Small intestine (tissue), 7 donors: ENCODE measurements around the gene TBC1D10B. TPM values are rescaled to one million over a fixed set of nuclear protein-coding genes. Genes with fewer than 3 reads are reported as not detected.

Source experiments
- DNase-seq, 2 donors: peaks; one replicate each; pipeline versions ENCODE4 v3.0.0 to v3.0.0-alpha.2; 2013
- FAIRE-seq: peaks from 2 replicates; lab custom pipeline; 2012; peaks lifted over from hg19 to GRCh38; lab: Jason Lieb, UNC
- H3K27ac ChIP-seq, 3 donors: one replicate each; pipeline ENCODE4 v1.5.1; 2013; ENCODE audit warnings: low read length in 2 of 3, mild to moderate bottlenecking in 2 of 3, control low read depth in 1 of 3, inconsistent platforms in 1 of 3, low read depth in 1 of 3, moderate library complexity in 1 of 3
- H3K27me3 ChIP-seq, 3 donors: one replicate each; pipeline ENCODE4 v1.6.1; 2013; ENCODE audit warnings: low read length in 3 of 3, inconsistent platforms in 1 of 3; ENCODE audit not compliant: control insufficient read depth in 3 of 3, insufficient read depth in 3 of 3
- H3K36me3 ChIP-seq, 3 donors: one replicate each; pipeline ENCODE4 v1.6.1; 2013; ENCODE audit warnings: low read length in 3 of 3, inconsistent platforms in 1 of 3, low read depth in 1 of 3, mild to moderate bottlenecking in 1 of 3, moderate library complexity in 1 of 3; ENCODE audit not compliant: control insufficient read depth in 3 of 3, insufficient read depth in 2 of 3
- H3K4me1 ChIP-seq, 3 donors: one replicate each; pipeline ENCODE4 v1.6.1; 2013; ENCODE audit warnings: low read length in 2 of 3, inconsistent platforms in 1 of 3, low read depth in 1 of 3, mild to moderate bottlenecking in 1 of 3, moderate library complexity in 1 of 3; ENCODE audit not compliant: control insufficient read depth in 3 of 3, insufficient read depth in 2 of 3
- H3K4me3 ChIP-seq, 3 donors: one replicate each; pipeline ENCODE4 v1.5.1; 2013; ENCODE audit warnings: low read length in 3 of 3, control low read depth in 1 of 3, inconsistent platforms in 1 of 3, low read depth in 1 of 3, mild to moderate bottlenecking in 1 of 3, moderate library complexity in 1 of 3
- H3K9me3 ChIP-seq, 2 donors: one replicate each; pipeline ENCODE4 v1.6.1; 2013; ENCODE audit warnings: low read depth in 1 of 2, low read length in 1 of 2; ENCODE audit not compliant: control insufficient read depth in 2 of 2, insufficient read depth in 1 of 2
- WGBS, 3 donors: extraction: QIAGEN DNeasy Blood & Tissue Kit; methylation state at CpG; one replicate each; pipeline ENCODE4 v1.1.7; 2013; 5-methylcytosine and 5-hydroxymethylcytosine counted together
- polyA plus RNA-seq, 4 donors: library from polyadenylated mRNA; stranded (reverse) in 3 of 4; unstranded in 1 of 4; fragments of 200-250 nt in 3 of 4; fragments of 120-200 nt in 1 of 4; gene quantifications; one replicate each; pipeline versions ENCODE4 v1.2.1 to v1.2.3, GENCODE V29; 2013
- donor health status: healthy with polysubstance abuse.
- donor health status: control.
- donor health status: control.
- donor health status: Bipolar disorder and iron deficiency.
- donor health status: healthy.

TBC1D10B gene
- polyA plus RNA-seq, 4 donors, result 30.8 to 46.1 (median 41.9) TPM

- Histone ChIP-seq H3K36me3 (peaks cover 0 to 6% (median 0%) of the 10 kb centered on the region in 3 donors), H3K4me1 (peaks cover 2 to 12% (median 3%) of the 10 kb centered on the region in 3 donors), H3K4me3 (no peak overlapping the region), H3K9me3 (no peaks in the 10 kb centered on the region), H3K27me3 (no peaks in the 10 kb centered on the region), H3K27ac (peak overlapping the region in 1 of 3 donors; percentile 19)
- no peak for FAIRE-seq
- peak in 1 of 2 donors; percentile 1 for DNase-seq
- WGBS, 3 donors, result 75 to 83% (median 77%) methylated on average over 6 of the region's 6 CpGs
Measured at GRCh38 chr16:30372038-30372712, 1.9 kb upstream of the TBC1D10B start.

- Histone ChIP-seq H3K4me1 (peaks cover 0 to 10% (median 0%) of the 10 kb centered on the region in 3 donors), H3K27me3 (no peaks in the 10 kb centered on the region), H3K4me3 (peak overlapping the region in 2 of 3 donors; percentile 43 to 45), H3K27ac (peak overlapping the region; percentile 78 to 89 (median 82)), H3K9me3 (no peaks in the 10 kb centered on the region), H3K36me3 (peaks cover 0 to 11% (median 0%) of the 10 kb centered on the region in 3 donors)
- 19 to 25% (median 20%) methylated on average over 11 of the region's 11 CpGs for WGBS, 3 donors
- no peak for DNase-seq
- FAIRE-seq, result no peak
Measured at GRCh38 chr16:30371248-30371816, 1.0 kb upstream of the TBC1D10B start.

- no peak for DNase-seq
- FAIRE-seq, result no peak
- whole genome bisulfite sequencing, 3 donors, result 0 to 1% (median 1%) methylated on average over 19 to 76 of the region's 76 CpGs
- Histone ChIP-seq H3K27me3 (no peaks in the 10 kb centered on the region), H3K36me3 (peaks cover 2 to 21% (median 4%) of the 10 kb centered on the region in 3 donors), H3K4me1 (peaks cover 0 to 10% (median 0%) of the 10 kb centered on the region in 3 donors), H3K27ac (peak overlapping the region; percentile 36 to 73 (median 54)), H3K4me3 (peak overlapping the region; percentile 77 to 93 (median 87)), H3K9me3 (no peaks in the 10 kb centered on the region)
Measured at GRCh38 chr16:30369938-30370455, 297 bp downstream of the TBC1D10B start.

- peaks cover 0 to 10% (median 0%) of the 10 kb centered on the region in 3 donors for H3K4me1 ChIP-seq
- FAIRE-seq, result no peak
- H3K4me3 ChIP-seq, result peak overlapping the region; percentile 77 to 93 (median 87)
- H3K27me3 ChIP-seq, result no peaks in the 10 kb centered on the region
- peak overlapping the region; percentile 28 to 65 (median 54) for H3K27ac ChIP-seq
- peak; percentile 45 to 52 for DNase-seq
- no peaks in the 10 kb centered on the region for H3K9me3 ChIP-seq
- 0 to 1% (median 1%) methylated on average over 36 to 45 of the region's 45 CpGs for WGBS, 3 donors
- H3K36me3 ChIP-seq, result peaks cover 2 to 28% (median 6%) of the 10 kb centered on the region in 3 donors
Measured at GRCh38 chr16:30369091-30369937, 980 bp downstream of the TBC1D10B start.

GRCh38 chr16:30368792-30369090 is 1.6 kb downstream of the TBC1D10B start:
- FAIRE-seq, result no peak
- 0 to 8% (median 5%) methylated on average over 4 of the region's 4 CpGs for WGBS, 3 donors
- peaks cover 0 to 10% (median 0%) of the 10 kb centered on the region in 3 donors for H3K4me1 ChIP-seq

GRCh38 chr16:30368122-30368791 is 2.0 kb downstream of the TBC1D10B start:
- no peak for FAIRE-seq
- no peaks in the 10 kb centered on the region for H3K27me3 ChIP-seq
- H3K36me3 ChIP-seq, result peaks cover 5 to 37% (median 6%) of the 10 kb centered on the region in 3 donors
- H3K9me3 ChIP-seq, result no peaks in the 10 kb centered on the region
- peak; percentile 43 to 44 for DNase-seq
- H3K4me1 ChIP-seq, result peaks cover 0 to 10% (median 0%) of the 10 kb centered on the region in 3 donors
- 1 to 4% (median 3%) methylated on average over 8 of the region's 8 CpGs for WGBS, 3 donors
- H3K4me3 ChIP-seq, result peak overlapping the region in 2 of 3 donors; percentile 87 to 93
- H3K27ac ChIP-seq, result peak overlapping the region in 2 of 3 donors; percentile 11 to 54

More at GRCh38 chr16:30368792-30369090, 1.6 kb downstream of the TBC1D10B start:
- Histone ChIP-seq H3K27me3 (no peaks in the 10 kb centered on the region), H3K36me3 (peaks cover 3 to 33% (median 6%) of the 10 kb centered on the region in 3 donors), H3K9me3 (no peaks in the 10 kb centered on the region), H3K27ac (peak overlapping the region; percentile 28 to 65 (median 54)), H3K4me3 (peak overlapping the region in 2 of 3 donors; percentile 87 to 93)
- no peak for DNase-seq

- 48 to 69% (median 55%) methylated on average over 10 of the region's 10 CpGs for WGBS, 3 donors
- Histone ChIP-seq H3K27ac (no peak overlapping the region), H3K36me3 (peaks cover 5 to 44% (median 6%) of the 10 kb centered on the region in 3 donors), H3K9me3 (no peaks in the 10 kb centered on the region), H3K4me3 (peak overlapping the region in 2 of 3 donors; percentile 87 to 93), H3K27me3 (no peaks in the 10 kb centered on the region), H3K4me1 (peaks cover 0 to 10% (median 0%) of the 10 kb centered on the region in 3 donors)
- DNase-seq, result no peak
- no peak for FAIRE-seq
Measured at GRCh38 chr16:30367349-30368009, 2.8 kb downstream of the TBC1D10B start.
